H9 (cell line): ENCODE measurements around the gene CPA4. TPM values are rescaled to one million over a fixed set of nuclear protein-coding genes. Genes with fewer than 3 reads are reported as not detected.

ENCODE experiments used
- DNase-seq: peaks from one replicate; pipeline ENCODE4 v3.0.0-alpha.2; 2017
- H2AFZ ChIP-seq: one replicate; pipeline ENCODE4 v1.6.1; 2013; ENCODE audit warnings: mild to moderate bottlenecking, low read length, control low read depth, moderate library complexity
- H2AK5ac ChIP-seq: 2 replicates; pipeline ENCODE4 v1.6.1; 2013; ENCODE audit warnings: low read length, control low read depth, mixed read lengths; ENCODE audit not compliant: insufficient read length
- H2BK120ac ChIP-seq: one replicate; pipeline ENCODE4 v1.6.1; 2013; ENCODE audit warnings: low read depth, mild to moderate bottlenecking, low read length, control low read depth, inconsistent platforms; ENCODE audit not compliant: poor library complexity, severe bottlenecking
- H2BK12ac ChIP-seq: 2 replicates; pipeline ENCODE4 v1.6.1; 2013; ENCODE audit warnings: low read length, control low read depth, mixed read lengths, low read depth; ENCODE audit not compliant: insufficient read length
- H2BK15ac ChIP-seq: 2 replicates; pipeline ENCODE4 v1.6.1; 2013; ENCODE audit warnings: low read depth, low read length, control low read depth
- H2BK20ac ChIP-seq: one replicate; pipeline ENCODE4 v1.6.1; 2013; ENCODE audit warnings: low read depth, mild to moderate bottlenecking, low read length, control low read depth, inconsistent platforms; ENCODE audit not compliant: poor library complexity, severe bottlenecking
- H2BK5ac ChIP-seq: 2 replicates; pipeline ENCODE4 v1.6.1; 2013; ENCODE audit warnings: low read length, control low read depth, mixed read lengths; ENCODE audit not compliant: insufficient read length
- H3K14ac ChIP-seq: 2 replicates; pipeline ENCODE4 v1.6.1; 2013; ENCODE audit warnings: low read length, control low read depth; ENCODE audit not compliant: insufficient read depth
- H3K18ac ChIP-seq: 2 replicates; pipeline ENCODE4 v1.6.1; 2013; ENCODE audit warnings: low read depth, mild to moderate bottlenecking, mixed read lengths, low read length, control low read depth; ENCODE audit not compliant: insufficient read length
- H3K23ac ChIP-seq: 2 replicates; pipeline ENCODE4 v1.6.1; 2013; ENCODE audit warnings: low read length, control low read depth, mixed read lengths, low read depth; ENCODE audit not compliant: insufficient read length
- H3K23me2 ChIP-seq: 2 replicates; pipeline ENCODE4 v1.6.1; 2013; ENCODE audit warnings: low read depth, mild to moderate bottlenecking, mixed read lengths, low read length, control low read depth; ENCODE audit not compliant: insufficient read length, poor library complexity, severe bottlenecking
- H3K27ac ChIP-seq: 2 replicates; pipeline ENCODE4 v1.5.1; 2013; ENCODE audit warnings: low read length, control low read depth, mixed read lengths, low read depth; ENCODE audit not compliant: insufficient read length
- H3K27me3 ChIP-seq: 2 replicates; pipeline ENCODE4 v1.6.1; 2013; ENCODE audit warnings: low read length, control low read depth, inconsistent platforms; ENCODE audit not compliant: insufficient read depth
- H3K4ac ChIP-seq: 2 replicates; pipeline ENCODE4 v1.6.1; 2013; ENCODE audit warnings: low read depth, mild to moderate bottlenecking, control low read depth, inconsistent platforms, low read length, moderate library complexity
- H3K4me1 ChIP-seq: 2 replicates; pipeline ENCODE4 v1.6.1; 2013; ENCODE audit warnings: low read length, control low read depth, inconsistent platforms; ENCODE audit not compliant: insufficient read depth
- H3K4me2 ChIP-seq: 2 replicates; pipeline ENCODE4 v1.6.1; 2013; ENCODE audit warnings: low read length, control low read depth, mixed read lengths; ENCODE audit not compliant: insufficient read length, insufficient read depth
- H3K56ac ChIP-seq: 2 replicates; pipeline ENCODE4 v1.6.1; 2013; ENCODE audit warnings: low read depth, mild to moderate bottlenecking, mixed read lengths, low read length, control low read depth; ENCODE audit not compliant: insufficient read length
- H3K79me1 ChIP-seq: 2 replicates; pipeline ENCODE4 v1.6.1; 2013; ENCODE audit warnings: low read depth, mild to moderate bottlenecking, moderate library complexity, low read length, control low read depth, inconsistent platforms; ENCODE audit not compliant: insufficient read depth, poor library complexity, severe bottlenecking
- H3K79me2 ChIP-seq: 2 replicates; pipeline ENCODE4 v1.6.1; 2013; ENCODE audit warnings: low read length, control low read depth, inconsistent platforms; ENCODE audit not compliant: insufficient read depth
- H3K9ac ChIP-seq: 2 replicates; pipeline ENCODE4 v1.6.1; 2013; ENCODE audit warnings: low read length, control low read depth, mixed read lengths; ENCODE audit not compliant: insufficient read length; ENCODE audit errors: extremely low read depth
- H3K9me3 ChIP-seq: one replicate; pipeline ENCODE4 v1.6.1; 2013; ENCODE audit warnings: low read depth, low read length, inconsistent platforms; ENCODE audit not compliant: control insufficient read depth
- H3T11ph ChIP-seq: one replicate; pipeline ENCODE4 v1.6.1; 2013; ENCODE audit warnings: mild to moderate bottlenecking, low read length, control low read depth, inconsistent platforms
- H4K20me1 ChIP-seq: one replicate; pipeline ENCODE4 v1.6.1; 2013; ENCODE audit not compliant: control insufficient read depth, insufficient read length, insufficient read depth
- H4K5ac ChIP-seq: 2 replicates; pipeline ENCODE4 v1.6.1; 2013; ENCODE audit warnings: low read depth, mild to moderate bottlenecking, mixed read lengths, low read length, control low read depth; ENCODE audit not compliant: insufficient read length
- H4K8ac ChIP-seq: replicated peaks from 2 replicates; pipeline ENCODE4 v1.6.1; 2013; ENCODE audit warnings: low read length, control low read depth, mixed read lengths, low read depth; ENCODE audit not compliant: insufficient read length
- H4K91ac ChIP-seq: 2 replicates; pipeline ENCODE4 v1.6.1; 2013; ENCODE audit warnings: low read depth, mild to moderate bottlenecking, moderate library complexity, mixed read lengths, low read length, control low read depth; ENCODE audit not compliant: insufficient read length
- H3K27ac Mint-ChIP-seq, 3 experiments: 2 replicates in 2 of 3; 3 replicates in 1 of 3; pipeline ENCODE4 v1.8.0; 2020 to 2021; ENCODE audit warnings: mixed read lengths in 3 of 3, mild to moderate bottlenecking in 1 of 3, moderate library complexity in 1 of 3
- H3K27me3 Mint-ChIP-seq: 2 replicates; pipeline ENCODE4 v1.8.0; 2021; ENCODE audit warnings: low read depth, mild to moderate bottlenecking, moderate library complexity, mixed read lengths
- H3K36me3 Mint-ChIP-seq, 3 experiments: 2 replicates in 2 of 3; 3 replicates in 1 of 3; pipeline ENCODE4 v1.8.0; 2020 to 2021; ENCODE audit warnings: low read depth in 3 of 3, mixed read lengths in 3 of 3; ENCODE audit not compliant: insufficient read depth in 1 of 3
- H3K4me1 Mint-ChIP-seq, 2 experiments: 2 replicates each; pipeline ENCODE4 v1.8.0; 2020; ENCODE audit warnings: mixed read lengths in 2 of 2
- H3K4me3 Mint-ChIP-seq, 2 experiments: 2 replicates in 1 of 2; 3 replicates in 1 of 2; pipeline ENCODE4 v1.8.0; 2020 to 2021; ENCODE audit warnings: mild to moderate bottlenecking in 2 of 2, mixed read lengths in 2 of 2, moderate library complexity in 1 of 2
- H3K9me3 Mint-ChIP-seq, 2 experiments: 2 replicates in 1 of 2; 3 replicates in 1 of 2; pipeline ENCODE4 v1.8.0; 2020; ENCODE audit warnings: mild to moderate bottlenecking in 2 of 2, mixed read lengths in 2 of 2, moderate library complexity in 1 of 2
- WGBS: extraction: QIAGEN DNeasy Blood & Tissue Kit; methylation state at CpG from one replicate; pipeline ENCODE4 v1.1.7; 2013; ENCODE audit warnings: missing lambda C conversion rate, low lambda C conversion rate, mixed read lengths; ENCODE audit not compliant: insufficient read length; ENCODE audit errors: extremely low coverage; 5-methylcytosine and 5-hydroxymethylcytosine counted together
- total RNA-seq: library from RNA; stranded (reverse); gene quantifications from 2 replicates; pipeline ENCODE4 v1.2.1, GENCODE V29; 2021
- TF ChIP-seq, protein P1 (sequence below): fragments of 200-600 bp; sonication (generic); conservative IDR thresholded peaks from 3 replicates; pipeline ENCODE4 v1.8.0; 2021; ENCODE audit warnings: antibody characterized with exemption, mild to moderate bottlenecking

The CPA4 gene
- total RNA-seq, 1 experiment from 2014 or later: not detected

DNA sequence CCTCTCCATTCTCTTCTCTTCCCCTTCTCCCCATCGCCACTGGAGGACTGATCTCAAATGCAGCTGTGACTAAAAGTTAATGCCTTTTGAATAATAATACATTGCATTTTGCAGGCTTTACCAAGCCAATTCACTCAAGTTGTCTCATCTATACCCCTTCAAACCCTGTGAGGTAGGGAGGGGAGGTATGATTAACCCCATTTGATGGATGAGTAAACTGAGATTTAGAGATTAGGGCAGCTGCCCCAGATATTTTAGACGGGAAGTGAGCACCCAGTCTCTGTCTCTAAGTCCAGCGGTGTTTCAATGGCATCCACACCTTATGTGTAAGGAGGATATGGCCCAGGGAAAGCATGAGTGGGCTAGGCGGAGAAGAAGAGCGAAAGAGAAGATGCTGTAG, 52.8 kb downstream of the CPA4 start:
- Histone ChIP-seq H3K79me1 (no peaks in the 10 kb centered on the region), H3K56ac (no peak overlapping the region), H2AK5ac (no peak overlapping the region), H4K91ac (no peak overlapping the region), H3T11ph (no peak overlapping the region), H2BK12ac (no peak overlapping the region), H2BK15ac (no peak overlapping the region), H3K9me3 (no peaks in the 10 kb centered on the region), H3K27me3 (no peaks in the 10 kb centered on the region), H4K8ac (no peak overlapping the region), H3K4ac (no peak overlapping the region), H2BK5ac (no peak overlapping the region), H2BK20ac (no peak overlapping the region), H3K14ac (no peak overlapping the region), H4K20me1 (no peaks in the 10 kb centered on the region), H3K4me1 (peaks cover 7% of the 10 kb centered on the region), H2AFZ (no peak overlapping the region), H3K79me2 (no peaks in the 10 kb centered on the region), H4K5ac (no peak overlapping the region), H3K23me2 (no peaks in the 10 kb centered on the region), H3K4me2 (no peak overlapping the region), H3K9ac (no peak overlapping the region), H3K27ac (no peak overlapping the region), H3K23ac (no peak overlapping the region), H3K18ac (no peak overlapping the region), H2BK120ac (no peak overlapping the region)
- no peak overlapping the region; a peak in 2 of 5 replicates for H3K4me3 Mint-ChIP-seq
- no peaks in the 10 kb centered on the region; a peak in 1 of 5 replicates for H3K9me3 Mint-ChIP-seq
- no peaks in the 10 kb centered on the region for H3K36me3 Mint-ChIP-seq
- WGBS: no CpG with 5 or more reads among the region's 5 CpGs
- H3K27me3 Mint-ChIP-seq: peaks cover 5% of the 10 kb centered on the region
- no peak for DNase-seq
- TF ChIP-seq, protein P1, sequence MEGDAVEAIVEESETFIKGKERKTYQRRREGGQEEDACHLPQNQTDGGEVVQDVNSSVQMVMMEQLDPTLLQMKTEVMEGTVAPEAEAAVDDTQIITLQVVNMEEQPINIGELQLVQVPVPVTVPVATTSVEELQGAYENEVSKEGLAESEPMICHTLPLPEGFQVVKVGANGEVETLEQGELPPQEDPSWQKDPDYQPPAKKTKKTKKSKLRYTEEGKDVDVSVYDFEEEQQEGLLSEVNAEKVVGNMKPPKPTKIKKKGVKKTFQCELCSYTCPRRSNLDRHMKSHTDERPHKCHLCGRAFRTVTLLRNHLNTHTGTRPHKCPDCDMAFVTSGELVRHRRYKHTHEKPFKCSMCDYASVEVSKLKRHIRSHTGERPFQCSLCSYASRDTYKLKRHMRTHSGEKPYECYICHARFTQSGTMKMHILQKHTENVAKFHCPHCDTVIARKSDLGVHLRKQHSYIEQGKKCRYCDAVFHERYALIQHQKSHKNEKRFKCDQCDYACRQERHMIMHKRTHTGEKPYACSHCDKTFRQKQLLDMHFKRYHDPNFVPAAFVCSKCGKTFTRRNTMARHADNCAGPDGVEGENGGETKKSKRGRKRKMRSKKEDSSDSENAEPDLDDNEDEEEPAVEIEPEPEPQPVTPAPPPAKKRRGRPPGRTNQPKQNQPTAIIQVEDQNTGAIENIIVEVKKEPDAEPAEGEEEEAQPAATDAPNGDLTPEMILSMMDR: no peak
- peak overlapping the region in 1 of 3 experiments; percentile 83; a peak in 3 of 7 replicates for H3K27ac Mint-ChIP-seq
- H3K4me1 Mint-ChIP-seq: peaks cover 29 to 34% of the 10 kb centered on the region in 2 experiments
